Esophagus mucosa (tissue), 1 donor: Measurements from ENCODE around the gene DUSP16. TPM values are rescaled to one million over a fixed set of nuclear protein-coding genes. Genes with fewer than 3 reads are reported as not detected.
"Not testable (repeated sequence)": the region's sequence is repeated elsewhere in the genome, so short reads cannot be mapped to it uniquely, and the experiment has no call there.

Source experiments
- ATAC-seq: fragments of 200-7000 bp; cut with Tn5 transposase; one replicate; pipeline ENCODE4 v1.9.1; 2020
- total RNA-seq: library from RNA; stranded (reverse); gene quantifications from one replicate; pipeline ENCODE4 v1.2.4, GENCODE V29; 2023
- donor health status: DM: yes; HTN: yes; CAD: no.

Gene DUSP16
- total RNA-seq, 1 donor from 2014 or later = 22.3 TPM

DNA sequence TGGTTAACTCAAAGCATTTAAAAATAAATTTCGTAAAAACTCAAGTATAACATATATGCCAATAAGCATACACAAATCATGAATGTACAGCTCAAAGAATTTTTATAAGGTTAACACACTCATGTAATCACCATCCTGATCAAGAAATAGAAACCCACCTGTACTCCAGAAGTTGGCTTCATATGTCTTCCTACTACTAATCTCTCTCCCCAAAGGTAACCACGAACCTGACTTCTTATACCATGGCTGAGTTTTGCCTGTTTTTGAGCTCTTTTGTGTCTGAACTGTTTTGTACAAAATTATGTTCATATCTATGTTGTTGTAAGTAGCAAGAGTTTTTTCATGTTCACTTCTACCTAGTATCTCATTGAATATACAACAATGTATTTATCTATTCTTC lies 18.7 kb downstream of the DUSP16 start:
- no peak for ATAC-seq

DNA sequence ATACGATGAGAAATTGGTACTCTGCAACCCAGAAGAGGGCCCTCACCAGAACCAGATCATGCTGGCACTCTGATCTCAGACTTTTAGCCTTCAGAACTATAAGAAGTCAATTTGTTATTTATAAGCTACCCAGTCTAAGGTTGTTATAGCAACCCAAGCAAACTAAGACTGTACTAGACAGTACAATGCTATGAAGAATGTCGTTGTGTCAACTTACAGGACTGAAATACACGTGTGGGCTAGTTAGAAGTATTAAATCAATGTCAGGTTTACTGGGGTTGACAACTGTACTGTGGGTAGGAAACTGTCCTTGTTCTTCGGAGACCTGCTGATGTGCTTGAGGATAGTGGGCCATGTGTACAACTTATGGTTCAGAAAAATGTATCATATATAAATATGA lies 19.7 kb downstream of the DUSP16 start:
- ATAC-seq = peak; percentile 22

DNA sequence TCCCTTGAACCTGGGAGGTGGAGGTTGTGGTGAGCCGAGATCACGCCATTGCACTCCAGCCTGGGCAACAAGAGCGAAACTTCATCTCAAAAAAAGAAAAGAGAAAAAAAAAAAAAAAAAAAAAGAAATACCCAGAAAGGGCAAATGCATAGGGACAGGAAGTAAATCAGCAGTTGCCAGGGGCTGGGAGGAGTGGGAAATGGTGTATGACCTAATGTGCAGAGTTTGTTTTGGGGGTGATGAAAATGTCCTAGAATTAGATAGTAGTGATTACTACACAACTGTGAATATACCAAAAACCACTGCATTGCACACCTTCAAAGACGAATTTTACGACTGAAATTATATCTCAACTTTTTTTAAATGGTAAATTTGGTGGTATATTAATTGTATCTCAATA lies 20.4 kb downstream of the DUSP16 start:
- ATAC-seq = no peak

DNA sequence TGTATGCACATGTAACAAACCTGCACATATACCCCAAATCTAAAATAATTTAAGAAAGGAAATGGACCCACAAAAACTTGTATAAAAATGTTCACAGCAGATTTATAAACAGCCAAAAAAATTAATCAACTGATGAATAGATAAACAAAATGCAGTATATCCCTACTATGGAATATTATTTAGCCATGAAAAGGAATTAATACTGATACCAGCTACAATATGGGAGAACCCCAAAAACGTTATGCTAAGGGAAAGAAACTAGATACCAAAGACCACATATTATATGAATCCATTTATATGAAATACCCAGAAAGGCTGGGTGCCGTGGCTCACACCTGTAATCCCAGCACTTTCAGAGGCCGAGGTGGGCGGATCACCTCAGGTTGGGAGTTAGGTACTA lies 20.9 kb downstream of the DUSP16 start:
- no peak for ATAC-seq

DNA sequence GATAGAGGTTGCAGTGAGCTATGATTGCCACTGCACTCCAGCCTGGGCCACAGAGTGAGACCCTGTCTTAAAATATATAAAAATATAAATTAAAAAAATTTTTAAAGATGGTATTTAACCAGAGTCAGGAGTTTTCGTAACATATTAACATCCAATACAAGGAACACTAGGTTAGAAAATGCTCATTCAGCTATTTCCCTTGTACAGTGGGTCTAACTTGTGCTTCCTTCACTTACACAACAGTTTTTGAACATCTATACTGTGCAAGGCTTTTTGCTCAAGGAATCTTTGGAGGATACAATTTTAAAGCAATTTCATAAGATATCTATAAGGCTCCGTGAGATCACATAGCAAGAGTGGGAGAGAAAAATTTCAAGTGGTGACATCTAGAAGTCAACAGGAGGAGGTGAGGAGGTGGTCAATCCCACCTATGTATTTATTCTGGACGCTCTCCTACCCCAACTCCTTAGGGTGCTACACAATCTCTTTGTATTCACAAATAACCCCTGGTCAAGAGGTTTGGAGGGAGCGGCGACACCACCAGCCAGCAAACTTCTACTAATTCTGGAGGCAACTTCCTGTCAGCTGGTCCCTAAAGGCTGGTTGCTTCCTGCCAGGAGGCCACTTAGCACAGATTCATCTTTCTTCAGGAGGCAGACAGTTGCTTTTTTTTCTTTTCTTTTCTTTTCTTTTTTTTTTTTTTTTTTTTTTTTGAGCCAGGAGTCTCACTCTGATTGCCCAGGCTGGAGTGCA lies 22.2 kb downstream of the DUSP16 start:
- ATAC-seq = no peak

DNA sequence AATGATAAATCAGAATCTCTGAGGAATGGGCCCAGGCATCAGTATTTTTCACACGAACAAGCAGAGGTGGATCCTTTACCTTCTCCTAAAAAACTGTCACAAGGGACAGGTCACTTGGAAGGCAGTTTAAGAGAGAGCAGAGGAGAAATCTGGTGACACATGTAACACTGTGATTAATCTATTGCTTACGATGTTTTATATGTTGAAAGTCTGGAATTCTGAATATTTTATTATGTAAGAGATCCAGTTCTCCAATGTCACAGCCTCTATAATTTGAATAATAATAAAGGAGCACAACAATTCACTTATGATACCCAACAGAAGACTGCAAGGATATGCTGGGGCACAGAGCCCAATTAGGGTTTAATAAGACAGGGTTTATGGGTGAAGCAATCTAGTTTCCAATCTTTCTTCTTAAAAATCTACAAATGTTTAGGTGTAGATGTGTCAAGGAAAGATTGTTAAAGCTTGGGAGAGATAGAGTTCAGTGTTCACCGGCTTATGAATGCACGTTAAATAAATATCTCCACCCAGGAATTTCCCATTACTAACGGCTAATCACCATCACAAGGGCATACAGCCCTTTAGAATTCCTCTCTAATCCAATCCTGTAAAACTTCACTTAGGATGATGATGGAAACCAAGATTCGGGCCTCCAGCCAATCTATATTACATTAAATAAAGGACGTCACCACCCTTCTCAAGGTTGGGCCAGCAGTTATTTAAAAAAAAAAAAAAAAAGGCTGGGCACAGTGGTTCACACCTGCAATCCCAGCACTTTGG lies 23.4 kb downstream of the DUSP16 start:
- peak; percentile 55 for ATAC-seq

DNA sequence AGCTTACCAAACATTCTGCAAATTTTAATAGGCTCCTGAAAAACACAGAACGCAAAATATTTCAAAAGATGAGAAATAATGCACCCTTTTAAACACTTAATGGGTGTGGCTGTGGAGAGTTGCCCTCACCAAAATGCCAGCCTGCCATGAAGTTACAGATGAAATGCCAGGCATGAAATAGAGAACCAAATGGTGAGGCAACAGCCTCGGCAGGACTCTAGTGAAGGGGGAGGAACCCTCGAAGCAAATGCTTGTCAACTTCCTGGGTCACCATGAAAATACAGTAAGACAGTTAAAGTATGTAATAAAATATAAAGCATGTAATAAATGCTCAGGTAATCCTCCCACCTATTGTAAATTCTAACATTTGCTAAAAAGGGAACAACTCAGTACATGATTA lies 24.1 kb downstream of the DUSP16 start:
- no peak for ATAC-seq

DNA sequence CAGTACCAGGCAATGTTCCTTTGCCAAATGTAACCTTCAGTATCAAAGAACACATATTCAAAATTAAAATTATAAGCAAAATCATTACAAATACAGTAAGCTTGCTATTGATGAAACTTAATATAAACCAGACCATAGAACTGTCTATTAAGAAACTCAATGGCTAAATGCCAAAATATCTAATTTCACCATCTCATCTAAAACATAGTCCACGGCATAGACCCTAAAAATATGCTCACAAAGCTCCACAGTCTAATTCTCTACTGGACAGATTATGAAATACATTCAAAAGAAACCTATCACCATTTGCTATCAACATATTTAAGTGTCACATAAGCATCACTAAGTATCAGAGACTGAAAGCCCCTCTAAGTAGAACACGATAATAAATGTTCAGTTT lies 25.2 kb downstream of the DUSP16 start:
- no peak for ATAC-seq

DNA sequence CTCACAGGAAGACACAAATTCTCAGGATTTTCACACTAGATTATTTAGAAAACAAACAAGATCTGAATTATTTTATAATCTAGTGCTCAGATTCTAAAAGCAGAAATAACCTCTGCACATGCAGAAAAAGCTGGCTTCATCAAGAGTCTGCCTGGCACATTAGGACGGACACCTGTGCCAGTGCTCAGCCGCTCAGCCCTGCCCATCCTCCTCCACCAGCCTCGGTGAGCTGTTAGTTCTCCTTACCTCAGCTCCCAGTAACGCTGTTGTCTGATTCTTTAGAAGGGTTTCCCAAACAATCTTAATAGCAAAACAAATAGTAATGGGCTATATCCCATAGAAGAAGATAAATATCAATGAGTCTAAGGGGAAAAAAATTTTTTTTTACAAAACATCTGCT lies 27.7 kb downstream of the DUSP16 start:
- no peak for ATAC-seq

DNA sequence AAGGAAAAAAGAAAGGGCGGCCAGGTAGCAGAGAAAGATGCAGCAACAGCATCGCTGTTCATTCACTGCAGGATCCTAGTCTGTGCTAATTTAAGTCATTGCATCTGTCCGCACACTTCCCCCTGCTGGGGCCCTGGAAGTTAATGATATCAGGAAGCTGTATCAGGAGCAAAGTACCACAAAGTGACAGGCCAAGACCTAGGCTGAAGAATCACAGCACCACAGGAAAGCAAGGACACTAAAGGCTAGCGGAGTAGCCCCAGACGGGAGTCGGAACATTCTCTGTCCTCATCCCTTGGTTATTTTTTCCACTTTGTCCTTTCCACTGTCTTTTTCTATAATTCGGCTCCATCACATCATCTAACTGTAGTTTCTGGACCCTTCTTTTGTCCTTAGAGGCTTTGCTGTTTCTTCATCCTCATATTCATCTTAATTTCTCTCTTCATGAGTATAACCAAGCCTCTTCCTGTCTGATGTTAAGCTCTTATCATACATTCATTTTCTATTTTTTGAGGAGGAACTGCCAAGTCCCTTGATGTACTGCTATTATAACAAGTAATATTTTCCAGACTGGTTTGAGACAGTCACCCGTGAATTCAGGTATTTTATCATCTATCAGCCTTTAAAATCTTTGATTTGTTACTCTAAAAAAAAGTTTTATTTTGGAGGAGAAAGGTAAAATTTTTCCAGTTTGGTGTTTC lies 28.3 kb downstream of the DUSP16 start:
- ATAC-seq = no peak

DNA sequence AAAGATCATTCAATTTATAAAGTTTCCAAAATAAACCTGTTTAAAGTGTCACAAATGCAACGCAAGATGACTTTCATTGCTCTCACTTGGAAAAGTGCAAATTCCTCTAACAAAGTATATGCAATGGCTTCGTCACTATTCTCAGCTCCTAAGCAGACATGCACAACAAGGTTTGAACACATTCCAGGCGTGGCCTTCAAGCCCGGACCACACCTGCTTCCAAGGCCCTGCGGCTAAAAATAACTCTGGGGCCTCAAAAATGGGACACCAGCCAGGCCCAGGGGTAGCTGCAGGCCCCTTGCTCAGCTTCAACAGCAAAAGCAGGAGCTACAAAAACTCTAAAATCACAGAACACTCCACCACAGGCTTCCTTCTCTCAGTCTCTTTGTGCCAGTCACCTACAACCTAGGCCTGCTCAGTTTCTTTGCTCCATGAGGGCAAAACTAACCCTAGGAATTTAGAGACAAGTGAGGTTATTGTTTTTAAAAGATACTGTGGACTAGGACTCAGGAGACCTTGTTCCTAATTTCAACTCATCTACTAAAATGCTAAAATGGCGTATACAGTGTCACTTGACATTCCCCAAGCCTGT lies 29.3 kb downstream of the DUSP16 start:
- peak; percentile 81 for ATAC-seq

DNA sequence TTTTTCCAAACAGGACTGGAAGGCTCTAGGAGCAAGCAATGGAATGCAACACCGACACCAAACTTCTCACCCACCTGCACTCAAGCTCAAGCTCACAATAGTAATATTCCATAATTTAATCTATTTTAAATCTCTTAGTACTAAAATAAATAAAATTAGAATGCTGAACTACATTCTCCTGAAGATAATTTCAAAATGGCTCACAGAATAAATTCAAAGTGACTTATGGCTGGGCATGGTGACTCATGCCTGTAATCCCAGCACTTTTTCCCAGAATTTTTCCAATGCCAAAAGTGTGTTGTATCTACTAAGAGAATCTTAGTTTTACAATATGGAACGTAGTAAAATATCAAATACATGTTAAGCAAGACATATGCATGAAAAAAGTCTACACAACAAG lies 31.5 kb downstream of the DUSP16 start:
- no peak for ATAC-seq

DNA sequence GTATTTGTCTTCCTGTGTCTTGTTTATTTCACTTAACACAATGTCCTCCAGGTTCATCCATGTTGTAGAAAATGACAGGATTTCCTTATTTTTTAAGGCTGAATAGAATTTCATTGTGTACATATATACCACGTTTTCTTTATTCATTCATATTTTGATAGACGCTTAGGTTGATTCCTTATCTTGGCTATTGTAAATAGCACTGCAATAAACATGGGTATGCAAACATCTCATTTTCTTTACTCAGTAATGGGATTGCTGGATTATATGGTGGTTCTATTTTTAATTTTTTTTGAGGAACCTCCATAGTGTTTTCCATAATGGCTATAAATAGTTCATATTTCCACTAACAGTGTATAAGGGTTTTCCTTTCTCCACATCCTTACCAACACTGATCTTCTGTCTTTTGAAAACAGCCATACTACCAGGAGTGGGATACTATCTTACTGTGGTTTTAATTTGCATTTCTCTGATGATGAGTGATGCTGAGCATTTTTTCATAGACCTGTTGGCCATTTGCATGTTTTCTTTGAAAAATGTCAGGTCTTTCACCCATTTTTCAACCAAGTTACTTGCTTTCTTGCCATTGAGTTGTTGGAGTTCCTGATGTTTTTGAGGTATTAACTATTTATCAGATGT lies 32.8 kb downstream of the DUSP16 start:
- no peak for ATAC-seq

DNA sequence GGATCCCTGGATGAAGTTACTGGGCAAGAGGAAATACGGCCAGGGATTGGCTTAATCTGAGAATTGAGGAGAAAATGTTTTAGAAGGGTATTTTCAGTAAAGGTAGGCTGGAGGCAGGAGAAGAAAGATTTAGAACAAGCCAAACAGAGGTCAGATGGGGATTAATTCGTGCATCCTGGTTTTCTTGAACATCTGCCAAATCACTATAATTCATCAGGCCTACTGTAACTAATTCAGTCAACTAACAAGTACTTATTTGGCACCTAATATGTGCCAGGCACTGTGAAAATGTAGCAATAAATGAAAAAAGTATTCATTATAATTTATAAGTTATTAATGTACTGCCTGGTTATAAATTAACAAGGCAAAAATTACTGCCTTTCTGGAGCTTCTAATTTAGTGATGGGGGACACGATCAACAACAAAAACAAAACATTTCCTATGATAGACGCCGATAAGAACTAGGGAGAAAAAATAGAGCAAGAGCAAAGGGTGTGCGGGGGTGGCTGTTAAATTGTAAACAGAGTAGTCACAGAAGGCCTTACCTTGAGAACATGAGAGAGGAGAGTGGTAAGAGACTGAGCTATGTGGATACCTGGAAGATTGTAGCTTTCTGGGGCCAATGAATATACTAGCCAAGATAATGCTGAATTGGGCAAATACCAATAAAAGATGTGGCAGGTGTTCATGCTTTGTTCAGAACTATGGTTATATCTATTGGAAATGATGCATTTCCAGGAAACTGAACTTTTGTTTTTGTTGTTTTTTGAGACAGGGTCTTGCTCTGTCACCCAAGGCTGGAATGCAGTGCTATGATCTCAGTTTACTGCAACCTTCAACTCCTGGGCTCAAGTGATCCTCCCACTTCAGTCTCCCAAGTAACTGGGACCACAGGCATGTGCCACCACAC lies 34.0 kb downstream of the DUSP16 start:
- ATAC-seq = peak; percentile 20

DNA sequence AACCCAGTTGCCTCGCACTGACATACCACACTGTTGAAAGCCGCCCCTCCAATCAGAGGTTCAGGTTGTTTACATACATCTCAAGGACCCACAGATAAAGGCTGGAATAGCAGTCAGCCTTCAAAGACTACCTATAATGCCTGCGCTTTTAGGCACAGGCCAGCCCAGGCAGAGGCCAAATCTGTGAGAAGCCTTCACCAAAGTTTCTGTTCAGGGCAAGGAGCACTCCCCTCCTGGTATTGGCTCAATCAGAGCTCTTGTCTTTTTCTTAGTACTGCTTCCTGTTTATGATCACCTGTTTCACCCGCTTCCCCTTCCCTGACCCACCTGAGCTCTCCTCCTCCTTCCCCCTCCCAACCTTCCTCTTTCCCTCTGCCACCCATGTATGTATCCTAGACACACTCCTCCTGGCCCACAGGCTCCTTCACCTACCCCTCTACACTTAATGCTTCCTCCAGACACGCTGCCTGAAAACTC lies 34.8 kb downstream of the DUSP16 start:
- peak; percentile 35 for ATAC-seq

DNA sequence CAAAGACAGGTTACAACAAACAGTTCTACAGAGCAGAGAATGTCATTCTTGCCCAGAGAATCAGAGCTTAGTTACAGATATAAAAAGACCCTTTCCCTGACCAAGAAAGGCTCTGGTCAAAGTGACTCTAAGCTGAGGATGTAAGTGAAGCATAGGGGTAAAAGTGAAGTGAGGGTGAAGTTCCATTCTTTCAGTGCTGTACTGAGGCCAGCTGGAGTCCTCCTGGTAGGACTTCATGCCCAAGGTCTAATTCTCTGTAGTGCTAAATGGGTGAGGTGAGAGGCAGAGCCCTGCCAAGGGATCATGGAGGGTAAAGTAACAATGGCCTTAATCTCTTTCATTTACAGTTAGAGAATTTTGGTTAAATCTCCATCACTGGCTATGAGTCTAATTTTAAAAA lies 38.5 kb downstream of the DUSP16 start:
- ATAC-seq = no peak

DNA sequence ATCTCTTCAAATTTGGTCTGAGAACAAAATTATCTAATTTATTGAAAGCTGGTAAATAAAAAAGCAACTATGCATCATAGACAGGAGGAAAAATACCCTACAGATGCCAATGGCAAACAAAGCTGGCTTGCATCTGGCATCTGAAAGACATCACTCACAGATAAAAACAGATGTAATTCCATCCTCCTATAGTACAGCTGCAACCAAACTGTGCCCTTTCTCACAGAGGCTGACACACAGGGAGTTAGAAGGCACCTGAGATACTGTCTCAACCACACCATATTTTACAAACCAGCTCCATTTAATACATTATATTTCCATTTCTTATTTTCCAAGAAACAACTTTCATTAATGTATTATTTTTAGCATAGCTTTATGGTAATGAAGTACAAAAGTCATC lies 39.4 kb downstream of the DUSP16 start:
- no peak for ATAC-seq

DNA sequence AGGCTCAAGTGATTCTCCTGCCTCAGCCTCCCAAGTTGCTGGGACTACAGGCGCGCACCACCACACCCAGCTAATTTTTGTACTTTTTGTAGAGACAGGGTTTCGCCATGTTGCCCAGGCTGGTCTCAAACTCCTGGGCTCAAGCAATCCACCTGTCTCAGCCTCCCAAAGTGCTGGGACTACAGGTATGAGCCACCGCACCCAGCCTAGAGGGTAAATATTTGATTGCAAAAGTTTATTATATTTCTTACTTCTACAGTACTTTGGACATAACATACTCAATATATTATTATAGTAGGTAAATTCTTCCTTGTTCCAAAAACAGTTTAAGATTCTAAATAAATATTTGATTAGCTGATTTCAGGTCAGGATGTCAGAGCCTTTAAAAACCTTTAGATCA lies 40.0 kb downstream of the DUSP16 start:
- ATAC-seq = not testable (repeated sequence)

DNA sequence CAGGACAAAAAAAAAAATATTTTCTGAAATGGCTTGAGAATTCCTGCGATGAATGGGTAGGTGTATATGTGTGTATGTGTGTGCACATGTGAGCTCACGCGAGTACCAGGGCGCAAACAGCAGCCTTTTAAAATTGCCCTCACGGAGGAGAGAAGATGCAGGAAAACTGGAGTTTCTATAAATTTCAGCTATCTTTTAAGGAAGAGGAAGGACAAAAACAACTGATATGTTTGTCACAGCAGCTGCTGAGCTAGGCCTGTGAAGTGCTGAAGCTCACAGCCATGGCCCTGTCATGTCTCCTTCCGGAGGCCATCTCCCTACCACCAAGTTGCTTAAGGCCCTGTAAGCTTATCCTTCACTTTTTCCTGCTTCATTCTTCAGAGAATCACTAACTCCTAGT lies 40.8 kb downstream of the DUSP16 start:
- ATAC-seq = no peak

DNA sequence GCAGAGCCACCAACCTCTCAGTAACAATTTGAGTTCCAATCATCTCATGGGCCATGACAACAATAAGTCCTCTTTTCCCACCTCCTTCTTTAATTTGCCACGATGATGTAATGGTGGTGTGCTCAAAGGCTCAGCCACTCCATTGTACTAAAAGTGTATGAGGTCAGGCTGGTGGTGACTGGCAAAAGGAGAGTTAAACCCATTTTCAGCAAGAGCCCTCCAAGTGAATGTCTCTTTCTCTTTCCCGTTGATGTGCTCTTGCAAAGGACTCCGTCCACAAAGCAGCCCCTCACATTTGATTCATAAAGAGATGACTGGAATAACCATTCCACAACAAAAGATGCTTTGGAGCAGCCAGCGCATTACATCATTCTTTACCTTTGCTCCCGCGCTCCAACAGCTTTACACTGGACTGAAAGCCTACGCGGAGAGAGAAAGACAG lies 41.6 kb downstream of the DUSP16 start:
- ATAC-seq = no peak

DNA sequence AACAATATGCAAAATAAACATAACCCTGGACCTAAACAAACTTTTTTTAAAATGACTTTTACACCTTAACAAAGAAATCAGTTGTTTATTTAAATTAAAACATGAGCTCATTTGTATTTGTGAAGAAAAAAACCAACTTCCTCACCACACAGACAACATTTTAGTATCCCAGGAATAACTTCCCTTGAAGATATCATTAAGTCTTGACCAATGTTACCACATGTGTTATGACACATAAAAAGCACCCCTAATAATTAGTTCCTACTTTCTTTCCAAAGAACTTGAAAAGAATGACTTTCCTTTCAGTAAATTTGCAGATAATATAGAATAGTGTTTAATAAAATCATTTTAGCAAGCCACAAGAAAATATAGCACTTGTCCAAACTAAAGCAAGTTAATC lies 42.4 kb downstream of the DUSP16 start:
- ATAC-seq = no peak
